K562 (cell line): ENCODE measurements around the gene MTHFR. TPM values are rescaled to one million over a fixed set of nuclear protein-coding genes. Genes with fewer than 3 reads are reported as not detected.

Experiments used
- BRCA1 ChIP-seq, 2 experiments: fragments of 450-650 bp in 1 of 2; sonication (generic) in 1 of 2; formaldehyde crosslinking in 1 of 2; IDR thresholded peaks; 2 replicates each; pipeline versions ENCODE4 v1.5.0 to v1.6.1; 2017 to 2020; ENCODE audit warnings: mild to moderate bottlenecking in 1 of 2, missing genetic modification reagents in 1 of 2
- CBX1 ChIP-seq: sonication (generic); IDR thresholded peaks from 2 replicates; pipeline ENCODE4 v1.6.1; 2016; ENCODE audit warnings: antibody characterized with exemption, low read depth, mild to moderate bottlenecking
- E2F8 ChIP-seq: fragments of 450-650 bp; IDR thresholded peaks from 2 replicates; pipeline ENCODE4 v1.7.1; 2018; ENCODE audit warnings: mild to moderate bottlenecking, low read depth; ENCODE audit not compliant: partially characterized antibody
- MAFK ChIP-seq: IDR thresholded peaks from 2 replicates; pipeline ENCODE4 v1.6.1; 2011; ENCODE audit warnings: low read length, improper control_type of control experiment
- MITF ChIP-seq: IDR thresholded peaks from 2 replicates; pipeline ENCODE4 v1.6.1; 2014; ENCODE audit warnings: antibody characterized with exemption
- NFXL1 ChIP-seq: fragments of 450-650 bp; formaldehyde crosslinking; IDR thresholded peaks from 2 replicates; pipeline ENCODE4 v1.4.0; 2021; ENCODE audit warnings: mild to moderate bottlenecking
- RAD21 ChIP-seq, 2 experiments: fragments of 250-450 bp in 1 of 2; fragments of 450-650 bp in 1 of 2; sonication (Bioruptor Pico) in 1 of 2; formaldehyde crosslinking in 1 of 2; IDR thresholded peaks in 1 of 2; conservative IDR thresholded peaks in 1 of 2; 2 replicates each; pipeline versions ENCODE4 v1.4.0 to v1.8.0; 2020 to 2022; ENCODE audit warnings: mild to moderate bottlenecking in 2 of 2, moderate library complexity in 1 of 2
- RFX5 ChIP-seq: IDR thresholded peaks from 2 replicates; pipeline ENCODE4 v1.6.1; 2011; ENCODE audit warnings: low read depth, mild to moderate bottlenecking, improper control_type of control experiment, low read length
- TCF7L2 ChIP-seq: fragments of 150-350 bp; IDR thresholded peaks from 2 replicates; pipeline ENCODE4 v1.6.1; 2016; ENCODE audit warnings: low read depth, mild to moderate bottlenecking, low read length, moderate library complexity
- TEAD1 ChIP-seq, 2 experiments: fragments of 450-650 bp in 1 of 2; sonication (generic) in 1 of 2; formaldehyde crosslinking; IDR thresholded peaks; 2 replicates each; pipeline versions ENCODE4 v1.4.0 to v1.8.0; 2020 to 2022; ENCODE audit warnings: mild to moderate bottlenecking in 2 of 2, missing genetic modification reagents in 1 of 2
- TRIM24 ChIP-seq, 2 experiments: fragments of 450-650 bp; IDR thresholded peaks; 2 replicates each; pipeline ENCODE4 v1.6.1; 2016
- TRIM25 ChIP-seq: fragments of 450-650 bp; IDR thresholded peaks from 2 replicates; pipeline ENCODE4 v1.7.0; 2016; ENCODE audit warnings: borderline replicate concordance
- ZNF175 ChIP-seq: fragments of 200-800 bp; sonication (Bioruptor generic); IDR thresholded peaks from 2 replicates; pipeline ENCODE4 v1.6.1; 2016; ENCODE audit warnings: low read depth, mild to moderate bottlenecking, missing genetic modification characterization, missing compliant biosample characterization
- ZNF639 ChIP-seq, 2 experiments: fragments of 200-800 bp in 1 of 2; sonication (Bioruptor generic) in 1 of 2; sonication (generic) in 1 of 2; formaldehyde crosslinking in 1 of 2; IDR thresholded peaks in 1 of 2; conservative IDR thresholded peaks in 1 of 2; 2 replicates each; pipeline versions ENCODE4 v1.5.0 to v1.6.1; 2016 to 2020; ENCODE audit warnings: missing compliant biosample characterization in 1 of 2, missing genetic modification characterization in 1 of 2, missing genetic modification reagents in 1 of 2
- polyA plus RNA-seq, 8 experiments: library from polyadenylated mRNA; depleted of rRNA in 4 of 8; stranded (reverse) in 5 of 8; unstranded in 3 of 8; fragments of >200 nt; fragmentation: Nextera tagmentation in 2 of 8; fragmentation: Illumina TruSeq in 1 of 8; extraction: Ambion mirVana in 2 of 8; extraction: Trizol in 1 of 8; gene quantifications; 2 replicates each; pipeline versions ENCODE4 v1.2.1 to v1.2.3, GENCODE V29; 2011 to 2014; ENCODE audit warnings: inconsistent platforms in 1 of 8, missing spikeins in 1 of 8
- total RNA-seq, 7 experiments: library from RNA; depleted of rRNA in 6 of 7; stranded (reverse); fragments of >200 nt in 6 of 7; fragmentation: Illumina TruSeq in 2 of 7; extraction: Trizol in 2 of 7; gene quantifications; 2 replicates each; pipeline versions ENCODE4 v1.2.1 to v1.2.3, GENCODE V29; 2011 to 2021; ENCODE audit warnings: low replicate concordance in 1 of 7

Gene MTHFR
- total and polyA plus RNA-seq, 9 of the 15 experiments (the other 6 are each of a cell fraction or from before 2014, with no cell fraction given) = 5.0 to 104 (median 62.6) TPM

- TF ChIP-seq ZNF175 (CRISPR knock-in tag) = peak; percentile 44; the same call in 1 of the 2 replicates
- TF ChIP-seq TRIM25 = 0 out of 2 replicates have a peak, but pooled peaks have one; percentile 15
- TF ChIP-seq RFX5 = no peak
- TF ChIP-seq TEAD1 (CRISPR knock-in tag; IDR thresholded peaks at IDR 0.05) = peak in 1 of 2 experiments; percentile 85; a peak in 2 of 4 replicates
- TF ChIP-seq BRCA1 (IDR thresholded peaks at IDR 0.05) = no peak
- no peak for TF ChIP-seq BRCA1 (CRISPR knock-in tag; IDR thresholded peaks at IDR 0.05)
- TF ChIP-seq NFXL1 = 0 out of 2 replicates have a peak, but pooled peaks have one; percentile 37
- TF ChIP-seq TCF7L2 = peak; percentile 52; the same call in 1 of the 2 replicates
- TF ChIP-seq TRIM24 (IDR thresholded peaks at IDR 0.05) = peak; percentile 5 to 25; a peak in 1 of 4 replicates
- peak in 1 of 2 experiments; percentile 83; a peak in 2 of 4 replicates for TF ChIP-seq ZNF639 (CRISPR knock-in tag; conservative IDR thresholded peaks at IDR 0.05 in 1 of 2, IDR thresholded peaks at IDR 0.05 in 1 of 2)
- no peak for TF ChIP-seq MAFK
- TF ChIP-seq RAD21 (CRISPR knock-in tag; conservative IDR thresholded peaks at IDR 0.05 in 1 of 2, IDR thresholded peaks at IDR 0.05 in 1 of 2) = peak; percentile 5 to 14; a peak in 2 of 4 replicates
- peak; percentile 76 for TF ChIP-seq E2F8
- TF ChIP-seq CBX1 = peak; percentile 7; the same call in 1 of the 2 replicates
- TF ChIP-seq MITF = peak; percentile 97
Observed at GRCh38 chr1:11805422-11806306, at the start of gene MTHFR, which contains the start of gene CLCN6 (continued).
